IMR-90 (cell line): ENCODE results near the gene ANTXR2. TPM values are rescaled to one million over a fixed set of nuclear protein-coding genes. Genes with fewer than 3 reads are reported as not detected.

Experiments
- ATAC-seq: fragments of 200-7000 bp; cut with Tn5 transposase; 2 replicates; pipeline ENCODE4 v1.9.1; 2020; ENCODE audit warnings: low read depth, mild to moderate bottlenecking, moderate library complexity
- BruUV-seq: library from RNA; stranded (reverse); fragments of 400-500 nt; replicated peaks from 2 replicates; lab custom pipeline; 2021; lab: Mats Ljungman, UMichigan
- CTCF ChIA-PET: fragments of 300-600 bp; formaldehyde crosslinking; extraction: SDS; loops from one replicate; lab custom pipeline; 2021; ENCODE audit warnings: antibody characterized with exemption; lab: Yijun Ruan, JAX
- POLR2A ChIA-PET: fragments of 300-600 bp; sonication (Branson Sonifier 250); formaldehyde crosslinking; loops from one replicate; lab custom pipeline; 2022; ENCODE audit warnings: antibody characterized with exemption; ENCODE audit not compliant: unreplicated experiment; lab: Charles Lee
- DNase-seq: peaks from one replicate; pipeline ENCODE4 v3.0.0; 2013
- H2AFZ ChIP-seq: replicated peaks from 2 replicates; pipeline ENCODE3; 2013; ENCODE audit warnings: low read length, mild to moderate bottlenecking; ENCODE audit not compliant: poor library complexity
- H2AK5ac ChIP-seq: 2 replicates; pipeline ENCODE4 v1.6.1; 2013; ENCODE audit warnings: low read depth, low read length, inconsistent platforms
- H2AK9ac ChIP-seq: replicated peaks from 2 replicates; pipeline ENCODE3; 2013; ENCODE audit warnings: mild to moderate bottlenecking, low read depth, low read length, moderate library complexity; ENCODE audit not compliant: poor library complexity
- H2BK120ac ChIP-seq: 2 replicates; pipeline ENCODE4 v1.6.1; 2013; ENCODE audit warnings: low read depth, low read length, inconsistent platforms
- H2BK15ac ChIP-seq: 3 replicates; pipeline ENCODE4 v1.6.1; 2013; ENCODE audit warnings: low read depth, low read length, inconsistent platforms
- H2BK20ac ChIP-seq: 2 replicates; pipeline ENCODE4 v1.6.1; 2013; ENCODE audit warnings: low read depth, mild to moderate bottlenecking, inconsistent platforms, low read length, moderate library complexity
- H2BK5ac ChIP-seq: 2 replicates; pipeline ENCODE4 v1.6.1; 2013; ENCODE audit warnings: mild to moderate bottlenecking, low read depth, low read length, inconsistent platforms; ENCODE audit not compliant: poor library complexity, severe bottlenecking
- H3K14ac ChIP-seq: replicated peaks from 2 replicates; pipeline ENCODE4 v1.6.1; 2013; ENCODE audit warnings: low read depth, low read length, inconsistent platforms
- H3K18ac ChIP-seq: 2 replicates; pipeline ENCODE4 v1.6.1; 2013; ENCODE audit warnings: low read depth, low read length, control low read depth
- H3K23ac ChIP-seq: 2 replicates; pipeline ENCODE4 v1.6.1; 2013; ENCODE audit warnings: low read depth, low read length, inconsistent platforms
- H3K27ac ChIP-seq: 2 replicates; pipeline ENCODE4 v1.5.1; 2013; ENCODE audit warnings: mild to moderate bottlenecking, control low read depth, low read length; ENCODE audit not compliant: insufficient read depth
- H3K27me3 ChIP-seq: 2 replicates; pipeline ENCODE4 v1.6.1; 2013; ENCODE audit warnings: low read length; ENCODE audit not compliant: control insufficient read depth, insufficient read depth
- H3K36me3 ChIP-seq: 2 replicates; pipeline ENCODE4 v1.6.1; 2013; ENCODE audit warnings: low read length, mixed read lengths; ENCODE audit not compliant: control insufficient read depth, insufficient read depth
- H3K4ac ChIP-seq: 2 replicates; pipeline ENCODE4 v1.6.1; 2013; ENCODE audit warnings: low read depth, low read length, inconsistent platforms
- H3K4me1 ChIP-seq: 2 replicates; pipeline ENCODE4 v1.6.1; 2013; ENCODE audit warnings: low read length, mixed read lengths; ENCODE audit not compliant: control insufficient read depth, insufficient read depth
- H3K4me2 ChIP-seq: 2 replicates; pipeline ENCODE4 v1.6.1; 2013; ENCODE audit warnings: low read depth, mild to moderate bottlenecking, control low read depth, low read length, moderate library complexity
- H3K4me3 ChIP-seq: 2 replicates; pipeline ENCODE4 v1.5.1; 2013; ENCODE audit warnings: low read depth, mild to moderate bottlenecking, control low read depth, low read length, moderate library complexity; ENCODE audit not compliant: insufficient read depth
- H3K56ac ChIP-seq: 2 replicates; pipeline ENCODE4 v1.6.1; 2013; ENCODE audit warnings: low read length, inconsistent platforms; ENCODE audit not compliant: insufficient read depth; ENCODE audit errors: extremely low read depth
- H3K79me1 ChIP-seq, 2 experiments: 2 replicates each; pipeline ENCODE4 v1.6.1; 2013; ENCODE audit warnings: low read length in 2 of 2, inconsistent platforms in 1 of 2, low read depth in 1 of 2
- H3K9ac ChIP-seq: 2 replicates; pipeline ENCODE4 v1.6.1; 2013; ENCODE audit warnings: low read depth, low read length, control low read depth
- H3K9me1 ChIP-seq: 2 replicates; pipeline ENCODE4 v1.6.1; 2013; ENCODE audit warnings: low read length, inconsistent platforms; ENCODE audit not compliant: insufficient read depth
- H3K9me3 ChIP-seq: 2 replicates; pipeline ENCODE4 v1.6.1; 2013; ENCODE audit warnings: low read length; ENCODE audit not compliant: control insufficient read depth, insufficient read depth
- H4K20me1 ChIP-seq: 2 replicates; pipeline ENCODE4 v1.6.1; 2013; ENCODE audit warnings: low read length, inconsistent platforms; ENCODE audit not compliant: insufficient read depth
- H4K5ac ChIP-seq: 2 replicates; pipeline ENCODE4 v1.6.1; 2013; ENCODE audit warnings: mild to moderate bottlenecking, low read depth, low read length, control low read depth
- H4K8ac ChIP-seq, 2 experiments: 2 replicates each; pipeline ENCODE4 v1.6.1; 2013; ENCODE audit warnings: low read depth in 2 of 2, low read length in 2 of 2, control low read depth in 1 of 2, inconsistent platforms in 1 of 2
- H4K91ac ChIP-seq: 2 replicates; pipeline ENCODE4 v1.6.1; 2013; ENCODE audit warnings: low read depth, low read length, inconsistent platforms; ENCODE audit not compliant: insufficient read depth
- CEBPB ChIP-seq: IDR thresholded peaks from 2 replicates; pipeline ENCODE4 v1.6.1; 2012; ENCODE audit warnings: low read depth, low read length, improper control_type of control experiment
- CHD1 ChIP-seq: IDR thresholded peaks from 2 replicates; pipeline ENCODE4 v1.6.1; 2012; ENCODE audit warnings: low read depth, low read length, improper control_type of control experiment
- CTCF ChIP-seq: conservative IDR thresholded peaks from 2 replicates; pipeline ENCODE4 v1.5.1; 2012; ENCODE audit warnings: mild to moderate bottlenecking, low read depth, low read length, improper control_type of control experiment
- ELK1 ChIP-seq: fragments of 150-350 bp; IDR thresholded peaks from 2 replicates; pipeline ENCODE4 v1.6.1; 2016; ENCODE audit warnings: low read depth, mild to moderate bottlenecking, low read length, moderate library complexity, borderline replicate concordance
- FOS ChIP-seq: fragments of 150-350 bp; IDR thresholded peaks from 2 replicates; pipeline ENCODE4 v1.6.1; 2016; ENCODE audit warnings: low read depth, low read length
- MAFK ChIP-seq: IDR thresholded peaks from 2 replicates; pipeline ENCODE4 v1.6.1; 2012; ENCODE audit warnings: low read depth, low read length, improper control_type of control experiment
- MAZ ChIP-seq: IDR thresholded peaks from 2 replicates; pipeline ENCODE4 v1.6.1; 2012; ENCODE audit warnings: low read depth, mild to moderate bottlenecking, low read length, improper control_type of control experiment, moderate library complexity, borderline replicate concordance
- MXI1 ChIP-seq: IDR thresholded peaks from 2 replicates; pipeline ENCODE4 v1.6.1; 2012; ENCODE audit warnings: low read depth, mild to moderate bottlenecking, low read length, moderate library complexity, borderline replicate concordance
- NFE2L2 ChIP-seq: fragments of 150-350 bp; IDR thresholded peaks from 2 replicates; pipeline ENCODE4 v1.6.1; 2016; ENCODE audit warnings: low read depth, mild to moderate bottlenecking, low read length
- POLR2A ChIP-seq: IDR thresholded peaks from 2 replicates; pipeline ENCODE4 v1.6.1; 2012; ENCODE audit warnings: mild to moderate bottlenecking, low read depth, low read length
- RCOR1 ChIP-seq: IDR thresholded peaks from 2 replicates; pipeline ENCODE4 v1.6.1; 2012; ENCODE audit warnings: mild to moderate bottlenecking, low read length, improper control_type of control experiment; ENCODE audit not compliant: insufficient replicate concordance
- USF2 ChIP-seq: fragments of 150-350 bp; IDR thresholded peaks from 2 replicates; pipeline ENCODE4 v1.6.1; 2017; ENCODE audit warnings: mild to moderate bottlenecking, antibody characterized with exemption, low read length, low read depth
- WGBS, 2 experiments: methylation state at CpG; one replicate each; pipeline versions ENCODE4 v1.1.5 to v1.1.7; 2013; ENCODE audit warnings: missing lambda C conversion rate in 2 of 2; ENCODE audit not compliant: insufficient read length in 1 of 2; ENCODE audit errors: extremely low coverage in 2 of 2; 5-methylcytosine and 5-hydroxymethylcytosine counted together
- dilution Hi-C: fragments of 300-500 bp; cut with HindIII; formaldehyde crosslinking; loops from one replicate; pipeline ENCODE4 v1.14.3; 2018; ENCODE audit warnings: low sequenced_read_pairs; ENCODE audit not compliant: unreplicated experiment
- in situ Hi-C: fragments of 300-500 bp; cut with MboI; formaldehyde crosslinking; loops from 3 replicates; pipeline ENCODE4 v1.14.3; 2019; ENCODE audit warnings: low sequenced_read_pairs, inconsistent platforms, mixed read lengths
- intact Hi-C: fragments of 100-400 bp; cut with micrococcal nuclease; formaldehyde crosslinking; loops from 2 replicates; pipeline ENCODE4 v1.10.0; 2022
- polyA plus RNA-seq, 3 experiments: library from polyadenylated mRNA; depleted of rRNA; stranded (reverse); fragments of >200 nt; gene quantifications; 2 replicates each; pipeline ENCODE4 v1.2.3, GENCODE V29; 2012; ENCODE audit warnings: low replicate concordance in 1 of 3
- total RNA-seq: library from RNA; depleted of rRNA; stranded (reverse); fragments of >200 nt; gene quantifications from 2 replicates; pipeline ENCODE4 v1.2.3, GENCODE V29; 2012

The ANTXR2 gene
- total and polyA plus RNA-seq, 2 of the 4 experiments (the other 2 are of a cell fraction), result 46.8 to 88.5 TPM

- in situ Hi-C loops (no loop called here), dilution Hi-C loops (no loop called here), intact Hi-C loops (loop anchor here (10.0 kb wide), 2 partner anchors 300 to 960 kb away; no protein-coding TSS in a partner anchor)
- no peak overlapping the region for H4K5ac ChIP-seq
- peaks cover 7% of the 10 kb centered on the region; the same call in 1 of the 2 replicates for H4K20me1 ChIP-seq
- TF ChIP-seq NFE2L2 (no peak), MAZ (no peak), FOS (no peak), USF2 (no peak), CEBPB (no peak), CTCF (no peak), ELK1 (no peak), MAFK (no peak), POLR2A (no peak), RCOR1 (no peak), CHD1 (no peak), MXI1 (no peak)
- H3K4me1 ChIP-seq, result peaks cover 4% of the 10 kb centered on the region; the same call in 1 of the 2 replicates
- H2BK20ac ChIP-seq, result no peak overlapping the region
- DNase-seq (peak; percentile 15), ATAC-seq (peak; percentile 31)
- no peak overlapping the region for H2AK9ac ChIP-seq
- peaks cover 6 to 26% of the 10 kb centered on the region in 2 experiments; a peak in 3 of 4 replicates for H3K79me1 ChIP-seq
- no peak overlapping the region for H4K8ac ChIP-seq
- no peak overlapping the region for H3K4me2 ChIP-seq
- WGBS, 2 experiments, result no CpG with 5 or more reads among the region's 3 CpGs
- no peak overlapping the region for H3K56ac ChIP-seq
- H3K14ac ChIP-seq, result no peak overlapping the region
- BruUV-seq, result no TSS peak
- H3K4me3 ChIP-seq, result no peak overlapping the region
- H3K9me3 ChIP-seq, result no peaks in the 10 kb centered on the region
- no peak overlapping the region for H2BK120ac ChIP-seq
- no peak overlapping the region for H2BK5ac ChIP-seq
- H2AFZ ChIP-seq, result no peak overlapping the region
- H3K18ac ChIP-seq, result no peak overlapping the region
- H3K27ac ChIP-seq, result no peak overlapping the region
- no peak overlapping the region for H3K4ac ChIP-seq
- no peak overlapping the region for H4K91ac ChIP-seq
- H3K9ac ChIP-seq, result no peak overlapping the region
- H3K23ac ChIP-seq, result no peak overlapping the region
- H3K27me3 ChIP-seq, result no peaks in the 10 kb centered on the region
- ChIA-PET POLR2A (no interaction called here), CTCF (interaction anchor here (0.9 kb wide), 1 partner anchor 14 kb away, joined by 3 read pairs; no protein-coding TSS in a partner anchor)
- H3K9me1 ChIP-seq, result no peaks in the 10 kb centered on the region
- no peak overlapping the region for H2AK5ac ChIP-seq
- H2BK15ac ChIP-seq, result no peak overlapping the region
- H3K36me3 ChIP-seq, result no peaks in the 10 kb centered on the region
Observed at GRCh38 chr4:79915246-79915645, 157.8 kb downstream of the ANTXR2 start.
